LoVo (cell line): ENCODE data around the gene SLC25A13.

ENCODE experiments used
- DNase-seq: peaks from one replicate; pipeline ENCODE4 v3.0.0-alpha.2; 2016; ENCODE audit warnings: low spot score

SLC25A13 gene

GRCh38 chr7:96089511-96089910 lies 232.4 kb downstream of the SLC25A13 start:
- no peak for DNase-seq

- DNase-seq, result no peak
Measured at GRCh38 chr7:96088579-96088978, 233.3 kb downstream of the SLC25A13 start.

GRCh38 chr7:96085953-96086352 lies 235.9 kb downstream of the SLC25A13 start:
- DNase-seq, result no peak

DNA sequence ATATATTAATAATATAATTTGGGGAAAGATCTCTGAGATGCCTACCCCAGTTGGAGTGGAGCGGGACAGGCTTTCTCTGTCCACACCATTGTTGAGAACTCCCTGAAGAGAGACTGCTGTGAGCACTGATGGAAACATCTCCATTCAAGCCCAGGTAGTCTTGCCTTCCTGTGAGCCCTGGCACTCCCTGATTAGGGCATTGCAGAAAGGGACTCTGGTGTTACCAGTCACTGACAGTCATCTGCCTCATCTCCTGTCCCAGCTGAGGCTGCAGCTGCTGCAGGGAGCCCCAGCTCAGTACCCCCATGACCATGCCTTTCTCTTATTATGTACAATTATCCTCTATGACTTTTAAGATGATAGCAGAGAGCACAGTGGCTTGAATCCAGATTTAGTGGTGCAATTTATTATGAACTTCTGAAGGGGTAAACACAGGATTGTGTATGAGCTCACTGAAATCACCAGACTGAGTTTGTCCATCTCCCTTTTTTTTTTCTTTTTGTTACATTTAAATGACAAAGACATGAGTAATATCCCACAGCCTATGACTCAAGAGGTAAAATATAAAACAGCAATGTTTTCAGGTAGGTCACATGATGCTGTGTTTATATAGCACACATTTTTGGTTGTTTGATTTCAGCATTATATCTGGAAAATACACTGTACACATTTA lies 236.9 kb downstream of the SLC25A13 start:
- DNase-seq, result peak; percentile 52

- no peak for DNase-seq
Measured at GRCh38 chr7:96080027-96080426, 241.9 kb downstream of the SLC25A13 start.

GRCh38 chr7:96076350-96076707 lies 245.6 kb downstream of the SLC25A13 start:
- DNase-seq, result no peak

GRCh38 chr7:96075510-96076349 lies 246.2 kb downstream of the SLC25A13 start:
- DNase-seq, result peak; percentile 69

- no peak for DNase-seq
Measured at GRCh38 chr7:96074871-96075270, 247.0 kb downstream of the SLC25A13 start.
